ENCODE data around the gene PPP1R3F.

DNA sequence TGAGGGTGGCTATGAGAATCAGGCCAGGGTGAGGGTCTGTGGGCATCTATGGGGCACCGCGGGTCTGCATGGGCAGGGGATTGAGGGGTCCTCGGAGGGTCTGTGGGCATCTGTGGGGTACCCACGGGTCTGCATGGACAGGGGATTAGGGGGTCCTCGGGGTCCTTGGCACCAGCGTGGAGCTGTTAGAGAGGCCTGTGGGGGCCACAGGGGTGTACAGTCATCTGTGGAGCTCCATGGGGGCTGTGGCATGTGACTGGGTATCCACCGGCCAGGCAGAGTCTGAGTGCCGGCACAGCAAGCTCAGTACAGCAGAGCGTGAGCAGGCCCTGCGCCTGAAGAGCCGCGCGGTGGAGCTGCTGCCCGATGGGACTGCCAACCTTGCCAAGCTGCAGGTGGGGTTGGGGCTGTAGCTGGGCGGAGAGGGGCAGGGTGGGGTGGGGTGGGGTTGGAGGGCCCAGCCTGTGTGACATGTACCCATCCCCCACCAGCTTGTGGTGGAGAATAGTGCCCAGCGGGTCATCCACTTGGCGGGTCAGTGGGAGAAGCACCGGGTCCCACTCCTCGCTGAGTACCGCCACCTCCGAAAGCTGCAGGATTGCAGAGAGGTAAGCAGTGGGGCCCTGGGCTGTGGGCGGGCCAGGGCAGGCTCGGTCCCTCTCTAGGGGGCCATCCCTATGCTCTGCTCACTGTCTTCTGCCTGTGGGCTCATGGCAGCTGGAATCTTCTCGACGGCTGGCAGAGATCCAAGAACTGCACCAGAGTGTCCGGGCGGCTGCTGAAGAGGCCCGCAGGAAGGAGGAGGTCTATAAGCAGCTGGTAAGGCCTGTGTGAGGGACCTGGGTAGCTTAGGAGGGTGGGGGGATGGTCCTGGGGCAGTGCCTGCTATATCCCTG lies 21.4 kb upstream of the PPP1R3F start:
- TF ChIP-seq EZH2 (IDR thresholded peaks at IDR 0.05) (no peak), FOXP2 (optimal IDR thresholded peaks at IDR 0.05; ENCODE audit: control extremely low read depth, extremely low read length, insufficient read depth) (no peak)

Data from SK-N-MC (cell line).